ENCODE measurements around the gene KIF9.
"Not testable (repeated sequence)": the region's sequence is repeated elsewhere in the genome, so short reads cannot be mapped to it uniquely, and the experiment has no call there.

The KIF9 gene

DNA sequence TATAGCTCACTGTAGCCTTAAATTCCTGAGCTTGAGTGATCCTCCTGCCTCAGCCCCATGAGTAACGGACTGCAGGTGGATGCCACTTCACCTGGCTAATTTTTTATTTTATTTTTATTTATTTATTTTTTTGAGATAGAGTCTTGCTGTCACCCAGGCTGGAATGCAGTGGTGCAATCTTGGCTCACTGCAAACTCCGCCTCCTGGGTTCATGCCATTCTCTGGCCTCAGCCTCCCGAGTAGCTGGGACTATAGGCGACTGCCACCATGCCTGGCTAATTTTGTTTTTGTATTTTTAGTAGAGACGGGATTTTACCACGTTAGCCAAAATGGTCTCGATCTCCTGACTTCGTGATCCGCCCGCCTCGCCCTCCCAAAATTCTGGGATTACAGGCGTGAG is 102.6 kb downstream of the KIF9 start:
- not testable (repeated sequence) for DNase-seq

All from NCI-H1417 (cell line).